Measurements from ENCODE around the gene FRK. TPM values are rescaled to one million over a fixed set of nuclear protein-coding genes. Genes with fewer than 3 reads are reported as not detected.
"Not testable (repeated sequence)": the region's sequence is repeated elsewhere in the genome, so short reads cannot be mapped to it uniquely, and the experiment has no call there.

The FRK gene
- total RNA-seq, 1 donor from 2014 or later: 0.77 TPM

- H3K4me1 Mint-ChIP-seq (ENCODE audit: low read depth, unreplicated experiment); H3K79me2 ChIP-seq (ENCODE audit: insufficient read depth, low read length); H3K4me3 ChIP-seq (ENCODE audit: insufficient read depth, low read depth, low read length); DNase-seq (ENCODE audit: low read depth); H2AFZ ChIP-seq (ENCODE audit: low read depth, low read length); H3K36me3 ChIP-seq (ENCODE audit: insufficient read depth, low read length); H3K4me2 ChIP-seq (ENCODE audit: low read length); H3K27ac ChIP-seq (ENCODE audit: low read depth, low read length); H3K27me3 ChIP-seq (ENCODE audit: insufficient read depth, low read length); H3K4me1 ChIP-seq (ENCODE audit: insufficient read depth, low read length); H3K9ac ChIP-seq (ENCODE audit: low read length); H3K4me3 Mint-ChIP-seq (ENCODE audit: unreplicated experiment); H3K27me3 Mint-ChIP-seq (ENCODE audit: low read depth, unreplicated experiment); H4K20me1 ChIP-seq (ENCODE audit: insufficient read depth, low read length); H3K36me3 Mint-ChIP-seq (ENCODE audit: low read depth, unreplicated experiment); H3K9me3 ChIP-seq (ENCODE audit: insufficient read depth, low read depth, low read length); H3K27ac Mint-ChIP-seq (ENCODE audit: unreplicated experiment); FAIRE-seq: not testable (repeated sequence)
- H3K9me3 Mint-ChIP-seq (ENCODE audit: unreplicated experiment): peaks cover 16% of the 10 kb centered on the region
Observed at GRCh38 chr6:115937502-115937901, 123.2 kb downstream of the FRK start.

DNA sequence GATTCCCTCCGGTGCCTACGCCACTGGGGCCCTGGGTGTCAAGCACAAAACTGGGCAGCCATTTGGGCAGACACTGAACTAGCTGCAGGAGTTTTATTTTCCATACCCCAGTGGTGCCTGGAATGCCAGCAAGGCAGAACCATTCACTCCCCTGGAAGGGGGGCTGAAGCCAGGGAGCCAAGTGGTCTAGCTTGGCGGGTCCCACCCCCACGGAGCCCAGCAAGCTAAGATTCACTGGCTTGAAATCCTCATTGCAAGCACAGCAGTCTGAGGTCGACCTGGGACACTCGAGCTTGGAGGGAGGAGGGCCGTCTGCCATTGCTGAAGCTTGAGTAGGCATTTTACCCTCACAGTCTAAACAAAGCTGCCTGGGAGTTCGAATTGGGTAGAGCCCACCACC, 125.3 kb downstream of the FRK start:
- H3K27ac Mint-ChIP-seq (ENCODE audit: unreplicated experiment): no peak overlapping the region
- no peaks in the 10 kb centered on the region for H3K36me3 ChIP-seq (ENCODE audit: insufficient read depth, low read length)
- H3K9ac ChIP-seq (ENCODE audit: low read length): no peak overlapping the region
- DNase-seq (ENCODE audit: low read depth) (no peak), FAIRE-seq (no peak)
- no peaks in the 10 kb centered on the region for H3K4me1 ChIP-seq (ENCODE audit: insufficient read depth, low read length)
- no peak overlapping the region for H3K4me2 ChIP-seq (ENCODE audit: low read length)
- H3K4me3 Mint-ChIP-seq (ENCODE audit: unreplicated experiment): no peak overlapping the region
- H3K4me1 Mint-ChIP-seq (ENCODE audit: low read depth, unreplicated experiment): no peaks in the 10 kb centered on the region
- no peak overlapping the region for H2AFZ ChIP-seq (ENCODE audit: low read depth, low read length)
- H3K27me3 ChIP-seq (ENCODE audit: insufficient read depth, low read length): no peaks in the 10 kb centered on the region
- no peak overlapping the region for H3K4me3 ChIP-seq (ENCODE audit: insufficient read depth, low read depth, low read length)
- H4K20me1 ChIP-seq (ENCODE audit: insufficient read depth, low read length): no peaks in the 10 kb centered on the region
- no peak overlapping the region for H3K27ac ChIP-seq (ENCODE audit: low read depth, low read length)
- peaks cover 2% of the 10 kb centered on the region for H3K36me3 Mint-ChIP-seq (ENCODE audit: low read depth, unreplicated experiment)
- H3K27me3 Mint-ChIP-seq (ENCODE audit: low read depth, unreplicated experiment): peaks cover 1% of the 10 kb centered on the region
- H3K9me3 Mint-ChIP-seq (ENCODE audit: unreplicated experiment): peaks cover 13% of the 10 kb centered on the region
- no peaks in the 10 kb centered on the region for H3K9me3 ChIP-seq (ENCODE audit: insufficient read depth, low read depth, low read length)
- H3K79me2 ChIP-seq (ENCODE audit: insufficient read depth, low read length): no peaks in the 10 kb centered on the region
- TF ChIP-seq, protein P1, sequence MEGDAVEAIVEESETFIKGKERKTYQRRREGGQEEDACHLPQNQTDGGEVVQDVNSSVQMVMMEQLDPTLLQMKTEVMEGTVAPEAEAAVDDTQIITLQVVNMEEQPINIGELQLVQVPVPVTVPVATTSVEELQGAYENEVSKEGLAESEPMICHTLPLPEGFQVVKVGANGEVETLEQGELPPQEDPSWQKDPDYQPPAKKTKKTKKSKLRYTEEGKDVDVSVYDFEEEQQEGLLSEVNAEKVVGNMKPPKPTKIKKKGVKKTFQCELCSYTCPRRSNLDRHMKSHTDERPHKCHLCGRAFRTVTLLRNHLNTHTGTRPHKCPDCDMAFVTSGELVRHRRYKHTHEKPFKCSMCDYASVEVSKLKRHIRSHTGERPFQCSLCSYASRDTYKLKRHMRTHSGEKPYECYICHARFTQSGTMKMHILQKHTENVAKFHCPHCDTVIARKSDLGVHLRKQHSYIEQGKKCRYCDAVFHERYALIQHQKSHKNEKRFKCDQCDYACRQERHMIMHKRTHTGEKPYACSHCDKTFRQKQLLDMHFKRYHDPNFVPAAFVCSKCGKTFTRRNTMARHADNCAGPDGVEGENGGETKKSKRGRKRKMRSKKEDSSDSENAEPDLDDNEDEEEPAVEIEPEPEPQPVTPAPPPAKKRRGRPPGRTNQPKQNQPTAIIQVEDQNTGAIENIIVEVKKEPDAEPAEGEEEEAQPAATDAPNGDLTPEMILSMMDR (IDR thresholded peaks at IDR 0.05; ENCODE audit: insufficient read depth, low read depth, low read length): no peak
- no peak for TF ChIP-seq EZH2 (IDR thresholded peaks at IDR 0.05; ENCODE audit: insufficient read depth, low read length)

- Histone ChIP-seq H3K9ac (ENCODE audit: low read length) (no peak overlapping the region), H3K79me2 (ENCODE audit: insufficient read depth, low read length) (no peaks in the 10 kb centered on the region), H3K4me2 (ENCODE audit: low read length) (no peak overlapping the region), H3K27ac (ENCODE audit: low read depth, low read length) (no peak overlapping the region), H3K9me3 (ENCODE audit: insufficient read depth, low read depth, low read length) (no peaks in the 10 kb centered on the region), H3K4me1 (ENCODE audit: insufficient read depth, low read length) (no peaks in the 10 kb centered on the region), H3K36me3 (ENCODE audit: insufficient read depth, low read length) (no peaks in the 10 kb centered on the region), H2AFZ (ENCODE audit: low read depth, low read length) (no peak overlapping the region), H4K20me1 (ENCODE audit: insufficient read depth, low read length) (no peaks in the 10 kb centered on the region), H3K27me3 (ENCODE audit: insufficient read depth, low read length) (no peaks in the 10 kb centered on the region), H3K4me3 (ENCODE audit: insufficient read depth, low read depth, low read length) (no peak overlapping the region)
- no peak for TF ChIP-seq EZH2 (IDR thresholded peaks at IDR 0.05; ENCODE audit: insufficient read depth, low read length)
- TF ChIP-seq, protein P1 (IDR thresholded peaks at IDR 0.05; ENCODE audit: insufficient read depth, low read depth, low read length): no peak
- H3K27me3 Mint-ChIP-seq (ENCODE audit: low read depth, unreplicated experiment): peaks cover 1% of the 10 kb centered on the region
- peaks cover 2% of the 10 kb centered on the region for H3K36me3 Mint-ChIP-seq (ENCODE audit: low read depth, unreplicated experiment)
- no peaks in the 10 kb centered on the region for H3K4me1 Mint-ChIP-seq (ENCODE audit: low read depth, unreplicated experiment)
- peaks cover 9% of the 10 kb centered on the region for H3K9me3 Mint-ChIP-seq (ENCODE audit: unreplicated experiment)
- FAIRE-seq (no peak), DNase-seq (ENCODE audit: low read depth) (no peak)
- H3K4me3 Mint-ChIP-seq (ENCODE audit: unreplicated experiment): no peak overlapping the region
- no peak overlapping the region for H3K27ac Mint-ChIP-seq (ENCODE audit: unreplicated experiment)
Observed at GRCh38 chr6:115934829-115935228, 125.9 kb downstream of the FRK start.
